Measurements from ENCODE around the gene DUSP28. TPM values are rescaled to one million over a fixed set of nuclear protein-coding genes. Genes with fewer than 3 reads are reported as not detected.

The DUSP28 gene
- total RNA-seq, 1 donor from 2014 or later: 5.3 TPM

DNA sequence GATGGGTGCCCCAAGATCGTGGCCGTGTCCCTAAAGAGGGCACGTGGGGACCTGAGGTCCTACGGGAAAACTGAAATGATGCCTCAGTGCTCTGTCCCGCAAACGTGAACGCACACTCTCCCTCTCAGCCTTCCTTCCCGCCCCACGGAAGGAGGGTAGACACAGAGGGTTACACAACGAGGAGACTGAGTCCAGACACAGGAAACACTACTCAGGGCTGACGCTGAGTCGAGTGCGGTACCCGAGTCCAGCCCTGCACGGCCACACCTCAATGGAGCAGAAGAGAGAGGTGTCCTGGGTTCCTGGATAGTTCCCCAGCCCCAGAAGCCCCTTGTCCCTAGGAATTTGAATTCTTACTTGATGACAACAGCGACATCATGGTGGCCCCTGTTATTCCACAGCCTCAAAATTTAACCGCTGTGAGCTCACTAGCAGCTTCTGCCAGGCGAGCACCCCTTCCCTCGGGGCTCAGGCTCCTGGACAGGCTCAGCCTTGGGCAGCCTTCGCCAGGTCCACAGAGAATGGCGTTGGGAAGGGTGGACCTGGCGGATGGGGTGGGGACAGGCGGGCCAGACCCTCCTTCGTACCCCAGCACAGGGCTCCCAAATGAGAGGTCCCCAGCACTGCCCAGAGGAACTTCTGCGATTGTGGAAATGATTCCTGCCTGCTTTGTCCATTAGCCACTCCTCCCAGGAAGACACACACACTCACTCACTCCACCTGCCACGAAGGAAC lies 7.1 kb downstream of the DUSP28 start:
- no peak for ATAC-seq
- Histone ChIP-seq H3K27me3 (no peaks in the 10 kb centered on the region), H3K27ac (peak overlapping the region; percentile 93), H3K36me3 (no peaks in the 10 kb centered on the region), H3K4me1 (peaks cover 68% of the 10 kb centered on the region), H3K9me3 (no peaks in the 10 kb centered on the region), H3K4me3 (peak overlapping the region; percentile 83)
- TF ChIP-seq, protein P1, sequence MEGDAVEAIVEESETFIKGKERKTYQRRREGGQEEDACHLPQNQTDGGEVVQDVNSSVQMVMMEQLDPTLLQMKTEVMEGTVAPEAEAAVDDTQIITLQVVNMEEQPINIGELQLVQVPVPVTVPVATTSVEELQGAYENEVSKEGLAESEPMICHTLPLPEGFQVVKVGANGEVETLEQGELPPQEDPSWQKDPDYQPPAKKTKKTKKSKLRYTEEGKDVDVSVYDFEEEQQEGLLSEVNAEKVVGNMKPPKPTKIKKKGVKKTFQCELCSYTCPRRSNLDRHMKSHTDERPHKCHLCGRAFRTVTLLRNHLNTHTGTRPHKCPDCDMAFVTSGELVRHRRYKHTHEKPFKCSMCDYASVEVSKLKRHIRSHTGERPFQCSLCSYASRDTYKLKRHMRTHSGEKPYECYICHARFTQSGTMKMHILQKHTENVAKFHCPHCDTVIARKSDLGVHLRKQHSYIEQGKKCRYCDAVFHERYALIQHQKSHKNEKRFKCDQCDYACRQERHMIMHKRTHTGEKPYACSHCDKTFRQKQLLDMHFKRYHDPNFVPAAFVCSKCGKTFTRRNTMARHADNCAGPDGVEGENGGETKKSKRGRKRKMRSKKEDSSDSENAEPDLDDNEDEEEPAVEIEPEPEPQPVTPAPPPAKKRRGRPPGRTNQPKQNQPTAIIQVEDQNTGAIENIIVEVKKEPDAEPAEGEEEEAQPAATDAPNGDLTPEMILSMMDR (IDR thresholded peaks at IDR 0.05): no peak
- peak; percentile 65 for DNase-seq
- intact Hi-C loops (cut with DNase I): no loop called here

DNA sequence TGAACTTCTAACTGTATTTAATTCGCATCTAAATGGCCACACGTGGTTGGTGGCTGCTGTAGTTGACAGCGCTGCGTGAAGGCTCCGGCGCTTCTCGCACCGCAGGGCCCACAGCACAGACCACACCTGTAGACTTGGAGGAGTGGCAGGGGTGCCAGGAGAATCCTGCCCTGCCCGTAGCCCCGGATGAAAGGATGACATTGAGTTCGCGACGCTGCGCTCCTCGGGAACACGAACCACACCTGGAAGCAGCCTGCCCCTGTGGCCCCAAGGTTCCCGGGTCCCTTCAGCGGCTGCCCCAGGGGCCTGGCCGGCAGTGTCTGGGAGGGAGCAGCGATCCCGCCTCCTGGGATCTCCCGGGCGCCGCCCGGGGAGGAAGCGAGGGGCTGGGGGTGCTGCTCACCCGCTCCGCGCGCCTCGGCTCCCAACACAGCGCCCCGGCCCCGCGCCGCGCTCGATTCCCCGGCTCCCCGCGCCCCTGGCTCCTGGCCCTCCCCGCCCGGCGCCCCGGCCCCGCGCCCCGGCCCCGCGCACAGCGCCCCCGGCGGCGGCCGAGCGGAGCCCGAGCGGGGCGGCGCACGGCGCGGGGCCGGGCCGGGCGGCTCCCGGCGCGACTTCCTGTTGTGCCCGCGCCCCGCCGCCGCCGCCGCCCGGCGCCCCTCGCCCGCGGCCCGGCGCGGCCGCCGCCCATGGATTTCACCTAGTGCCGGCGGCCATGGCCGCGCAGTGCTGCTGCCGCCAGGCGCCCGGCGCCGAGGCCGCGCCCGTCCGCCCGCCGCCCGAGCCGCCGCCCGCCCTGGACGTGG lies 7.9 kb downstream of the DUSP28 start, which contains the start of gene RNPEPL1:
Gene RNPEPL1 (plus strand): TSS at position 613 of the 806 bp plus-strand sequence. CDS start 103 bp downstream, at position 716.
- no peaks in the 10 kb centered on the region for H3K9me3 ChIP-seq
- peaks cover 62% of the 10 kb centered on the region for H3K4me1 ChIP-seq
- H3K4me3 ChIP-seq: peak within 1 kb of the TSS; percentile 83
- ATAC-seq: peak; percentile 28
- DNase-seq: peak; percentile 79
- peak within 1 kb of the TSS; percentile 93 for H3K27ac ChIP-seq
- intact Hi-C loops (cut with DNase I): no loop called here
- TF ChIP-seq, protein P1 (IDR thresholded peaks at IDR 0.05): no peak
- no peaks in the 10 kb centered on the region for H3K27me3 ChIP-seq
- peaks cover 5% of the 10 kb centered on the region for H3K36me3 ChIP-seq

DNA sequence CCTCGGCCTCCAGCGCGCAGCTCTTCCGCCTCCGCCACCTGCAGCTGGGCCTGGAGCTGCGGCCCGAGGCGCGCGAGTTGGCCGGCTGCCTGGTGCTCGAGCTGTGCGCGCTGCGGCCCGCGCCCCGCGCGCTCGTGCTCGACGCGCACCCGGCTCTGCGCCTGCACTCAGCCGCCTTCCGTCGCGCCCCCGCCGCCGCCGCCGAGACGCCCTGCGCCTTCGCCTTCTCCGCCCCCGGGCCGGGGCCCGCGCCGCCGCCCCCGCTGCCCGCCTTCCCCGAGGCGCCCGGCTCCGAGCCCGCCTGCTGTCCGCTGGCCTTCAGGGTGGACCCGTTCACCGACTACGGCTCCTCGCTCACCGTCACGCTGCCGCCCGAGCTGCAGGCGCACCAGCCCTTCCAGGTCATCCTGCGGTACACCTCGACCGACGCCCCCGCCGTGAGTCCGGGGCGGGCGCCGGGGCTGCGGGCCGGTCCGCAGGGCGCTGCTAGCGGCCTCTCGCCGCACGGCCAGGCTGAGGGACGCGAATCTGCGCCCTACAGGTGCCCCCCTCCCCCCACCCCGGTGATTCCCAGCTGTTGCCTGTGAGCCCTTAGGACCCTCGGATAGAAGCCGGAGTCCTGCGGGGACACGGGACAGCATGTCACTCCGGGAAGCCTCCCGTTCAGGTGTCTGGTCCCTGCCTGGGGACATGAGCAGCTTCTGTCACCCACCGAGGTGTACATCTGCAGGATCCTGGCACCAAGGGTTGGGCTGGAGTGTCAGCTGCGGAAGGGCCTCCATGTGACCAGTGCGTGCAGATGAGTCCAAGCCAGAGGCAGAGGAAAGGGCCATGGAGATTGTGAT lies 8.7 kb downstream of the DUSP28 start:
- peak; percentile 88 for DNase-seq
- ATAC-seq: peak; percentile 22
- Histone ChIP-seq H3K4me1 (peaks cover 56% of the 10 kb centered on the region), H3K27me3 (no peaks in the 10 kb centered on the region), H3K36me3 (peaks cover 13% of the 10 kb centered on the region), H3K4me3 (peak overlapping the region; percentile 78), H3K27ac (peak overlapping the region; percentile 83), H3K9me3 (no peaks in the 10 kb centered on the region)
- TF ChIP-seq, protein P1 (IDR thresholded peaks at IDR 0.05): no peak
- intact Hi-C loops (cut with DNase I): no loop called here

DNA sequence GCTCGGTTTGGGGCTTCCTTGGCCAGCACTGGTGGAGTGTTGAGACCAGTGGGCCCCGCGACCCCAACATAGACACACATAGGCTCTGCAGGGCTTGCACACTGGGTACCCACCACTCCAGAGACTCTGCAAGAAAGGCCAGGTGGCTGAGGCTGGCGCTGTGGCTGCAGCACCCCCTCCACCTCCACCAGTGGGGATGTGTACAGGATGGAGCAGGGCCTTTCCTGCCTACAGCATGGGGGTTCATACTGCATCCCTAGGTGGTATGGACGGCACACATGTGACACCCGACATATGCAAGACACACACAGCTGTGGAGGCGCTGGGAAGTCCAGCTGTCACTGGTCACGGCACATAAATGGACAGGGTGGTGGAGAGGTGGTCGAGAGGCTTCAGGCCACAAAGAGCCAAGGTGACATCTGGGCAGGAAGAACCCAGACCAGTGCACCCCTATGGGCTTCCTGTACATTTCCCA lies 9.4 kb downstream of the DUSP28 start:
- H3K4me3 ChIP-seq: peak overlapping the region; percentile 78
- ATAC-seq (no peak), DNase-seq (peak; percentile 64)

More for the DNA sequence above, 9.4 kb downstream of the DUSP28 start:
- no peaks in the 10 kb centered on the region for H3K27me3 ChIP-seq
- peaks cover 50% of the 10 kb centered on the region for H3K4me1 ChIP-seq
- H3K27ac ChIP-seq: peak overlapping the region; percentile 83
- H3K9me3 ChIP-seq: no peaks in the 10 kb centered on the region
- TF ChIP-seq, protein P1 (IDR thresholded peaks at IDR 0.05): no peak
- H3K36me3 ChIP-seq: peaks cover 19% of the 10 kb centered on the region
- intact Hi-C loops (cut with DNase I): no loop called here
